Measurements from ENCODE around the gene SGK1.
"Not testable (repeated sequence)": the region's sequence is repeated elsewhere in the genome, so short reads cannot be mapped to it uniquely, and the experiment has no call there.

Gene SGK1

DNA sequence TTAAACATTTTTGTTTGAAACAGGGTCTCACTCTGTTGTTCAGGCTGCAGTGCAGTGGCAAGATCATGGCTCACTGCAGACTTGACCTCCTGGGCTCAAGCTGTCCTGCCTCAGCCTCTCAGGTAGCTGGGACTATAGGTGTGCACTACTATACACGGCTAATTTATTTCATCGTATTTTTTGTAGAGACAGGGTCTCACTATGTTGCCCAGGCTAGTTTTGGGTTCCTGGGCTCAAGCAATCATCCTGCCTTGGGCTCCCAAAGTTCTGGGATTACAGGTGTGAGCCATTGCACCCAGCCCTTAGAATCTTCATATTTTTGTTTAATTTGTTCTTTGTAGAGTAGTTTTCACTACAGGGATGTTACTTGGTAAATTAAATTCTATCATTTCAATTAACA lies 67.1 kb downstream of the SGK1 start:
- no peak for DNase-seq

DNA sequence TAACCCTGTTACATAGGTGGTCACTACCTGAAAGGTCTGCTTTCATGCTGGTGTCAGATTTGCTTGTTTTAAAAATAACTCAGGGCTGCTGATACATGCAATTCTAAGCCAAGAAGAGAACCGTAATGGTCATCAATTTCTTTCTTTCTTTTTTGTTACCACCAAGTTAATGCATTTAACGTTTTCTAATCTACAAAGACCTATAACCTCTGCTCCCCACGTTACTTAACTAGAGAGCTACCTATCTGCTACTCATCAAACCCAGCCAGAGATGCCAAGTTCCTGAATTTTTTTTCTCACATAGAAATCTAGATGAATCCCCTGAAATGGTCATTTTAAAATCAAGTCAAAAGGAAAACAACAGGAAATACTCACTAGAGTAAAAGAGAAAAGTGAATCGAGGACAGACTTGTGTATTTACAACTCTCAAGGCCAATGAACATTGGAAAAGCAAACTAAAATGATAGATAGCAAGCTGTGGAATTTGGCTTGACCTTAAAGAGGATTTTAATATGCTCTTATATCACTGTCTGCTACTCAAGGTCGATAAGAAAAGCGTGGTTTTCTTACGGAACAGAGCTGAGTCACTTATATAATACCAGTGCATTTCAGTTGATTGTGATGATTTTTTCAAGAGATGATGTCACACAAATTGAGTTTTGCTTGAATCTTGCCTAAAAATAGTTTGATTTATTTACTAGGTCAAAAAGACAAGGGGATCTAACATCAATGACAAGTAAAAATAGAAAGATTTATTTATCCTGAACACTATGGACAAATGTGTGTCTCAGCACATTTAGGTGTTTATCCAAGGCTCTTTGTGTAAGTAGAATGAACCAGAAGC lies 67.9 kb downstream of the SGK1 start:
- DNase-seq = peak in 2 of 4 experiments; percentile 33 to 43

DNA sequence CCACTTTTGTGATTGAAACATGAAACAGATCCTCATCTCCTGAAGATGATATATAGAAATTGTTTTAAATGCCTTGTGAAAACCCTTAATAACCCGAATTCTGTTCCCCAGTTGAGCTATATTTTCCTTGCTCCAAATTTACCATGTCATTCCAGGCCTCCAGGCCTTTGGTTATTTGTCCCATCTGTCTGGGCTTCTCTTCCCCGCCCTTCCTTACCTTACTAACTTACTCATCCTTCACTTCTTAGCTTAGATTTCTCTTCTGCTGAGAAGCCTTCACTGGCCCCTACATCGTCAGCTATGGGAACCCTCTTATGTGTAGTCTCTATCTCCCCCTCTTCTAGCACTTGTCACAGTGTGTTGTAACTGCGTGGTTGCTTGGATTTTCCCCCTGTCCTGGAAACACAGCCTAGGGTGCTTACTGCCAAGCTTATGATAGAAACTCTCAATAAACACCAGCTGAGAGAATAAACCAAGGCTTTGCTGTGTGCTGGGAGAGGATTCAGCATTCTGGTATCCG lies 68.6 kb downstream of the SGK1 start:
- DNase-seq = peak in 2 of 4 experiments; percentile 24 to 29

DNA sequence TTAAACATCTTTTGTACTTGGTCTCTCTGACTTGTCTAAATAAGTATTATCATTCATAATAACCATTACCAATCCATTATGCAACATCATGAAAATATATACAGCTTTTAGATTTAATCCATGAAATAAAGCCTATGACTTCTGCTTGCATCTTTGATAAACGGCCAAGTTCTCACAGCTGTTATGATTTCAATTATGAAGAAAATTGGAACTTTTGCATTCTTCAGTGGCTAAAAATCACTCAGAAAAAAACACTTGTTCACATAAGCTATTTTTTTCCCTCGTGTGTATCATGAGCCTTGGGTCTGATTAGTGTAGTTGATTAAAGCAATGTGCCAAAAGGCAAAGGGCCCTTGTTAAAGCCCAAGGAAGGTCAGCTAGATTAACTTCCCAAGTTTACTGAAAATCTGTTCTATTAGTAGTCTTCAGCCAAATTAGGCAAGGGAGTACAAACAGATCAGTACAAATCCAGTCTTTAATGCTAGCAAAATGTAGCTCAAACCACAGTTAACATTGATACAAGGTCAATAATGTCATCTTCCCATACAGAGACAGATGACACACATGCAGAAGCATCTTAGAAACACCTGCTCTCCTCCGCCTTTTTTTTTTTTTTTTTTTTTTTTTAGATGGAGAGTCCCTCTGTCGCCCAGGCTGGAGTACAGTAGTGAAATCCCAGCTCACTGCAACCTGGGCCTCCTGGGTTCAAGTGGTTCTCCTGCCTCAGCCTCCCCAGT lies 69.9 kb downstream of the SGK1 start:
- DNase-seq = no peak

DNA sequence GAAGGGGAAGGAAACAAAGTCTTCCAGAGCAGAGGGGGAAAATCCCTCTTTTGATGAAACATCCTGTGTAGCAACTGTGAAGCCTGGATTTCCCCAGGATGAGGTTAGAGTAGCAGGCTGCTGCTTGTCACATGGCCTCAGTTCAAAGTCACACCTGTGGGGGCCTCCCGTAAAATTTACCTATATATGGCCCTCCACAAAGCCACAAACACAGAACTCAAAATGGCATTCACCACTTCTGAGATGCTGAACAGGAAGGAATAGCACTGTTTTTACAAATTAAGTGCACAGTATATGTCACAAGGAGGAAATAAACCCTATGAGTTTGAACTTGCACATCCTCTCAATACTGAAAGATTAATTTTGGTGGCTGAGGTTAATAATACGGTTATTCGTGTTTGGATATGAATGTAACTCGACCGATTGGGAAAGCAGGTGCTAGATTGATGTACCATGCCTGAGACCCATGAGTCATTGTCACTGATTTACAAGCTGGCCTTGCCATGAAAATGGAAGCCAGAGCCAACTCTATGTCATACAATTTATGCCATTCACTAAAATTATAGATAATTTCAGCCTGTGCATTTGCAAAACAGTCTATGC lies 70.6 kb downstream of the SGK1 start:
- DNase-seq = peak; percentile 49 to 82 (median 73)

DNA sequence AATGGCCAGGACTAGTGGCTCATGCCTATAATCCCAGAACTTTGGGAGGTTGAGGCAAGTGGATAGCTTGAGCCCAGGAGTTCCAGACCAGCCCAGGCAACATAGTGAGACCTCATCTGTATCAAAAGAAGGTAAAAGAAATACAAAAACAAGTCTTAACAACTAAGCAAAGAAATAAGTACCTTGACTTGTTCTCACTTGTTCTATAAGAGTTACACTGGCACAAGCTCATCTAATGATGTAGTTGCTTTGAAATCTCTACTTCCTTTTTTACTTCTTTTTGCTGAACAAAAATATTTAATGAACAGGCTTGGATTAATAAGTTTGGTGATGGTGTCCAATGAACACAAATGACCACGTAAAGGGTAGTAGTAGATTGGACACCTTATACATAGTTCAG lies 72.2 kb downstream of the SGK1 start:
- DNase-seq = peak in 2 of 4 experiments; percentile 41 to 58

DNA sequence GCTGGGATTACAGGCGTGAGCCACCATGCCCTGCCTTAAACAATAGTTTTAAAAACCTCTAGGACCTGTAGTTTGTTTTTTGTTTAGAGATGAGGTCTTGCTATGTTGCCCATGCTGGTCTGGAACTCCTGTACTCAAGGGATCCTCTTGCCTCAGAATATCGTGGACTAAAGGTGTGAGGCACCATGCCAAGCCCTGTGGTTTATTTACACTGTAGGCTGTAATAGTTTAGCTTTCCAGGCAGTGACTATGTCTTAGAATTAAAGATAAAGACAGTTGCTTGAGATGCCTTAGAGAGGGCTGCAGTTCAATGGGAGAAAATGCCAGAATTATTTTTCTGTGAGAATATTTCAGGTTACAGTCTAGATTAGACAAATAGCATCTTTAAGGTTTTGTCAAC lies 72.9 kb downstream of the SGK1 start:
- no peak for DNase-seq

DNA sequence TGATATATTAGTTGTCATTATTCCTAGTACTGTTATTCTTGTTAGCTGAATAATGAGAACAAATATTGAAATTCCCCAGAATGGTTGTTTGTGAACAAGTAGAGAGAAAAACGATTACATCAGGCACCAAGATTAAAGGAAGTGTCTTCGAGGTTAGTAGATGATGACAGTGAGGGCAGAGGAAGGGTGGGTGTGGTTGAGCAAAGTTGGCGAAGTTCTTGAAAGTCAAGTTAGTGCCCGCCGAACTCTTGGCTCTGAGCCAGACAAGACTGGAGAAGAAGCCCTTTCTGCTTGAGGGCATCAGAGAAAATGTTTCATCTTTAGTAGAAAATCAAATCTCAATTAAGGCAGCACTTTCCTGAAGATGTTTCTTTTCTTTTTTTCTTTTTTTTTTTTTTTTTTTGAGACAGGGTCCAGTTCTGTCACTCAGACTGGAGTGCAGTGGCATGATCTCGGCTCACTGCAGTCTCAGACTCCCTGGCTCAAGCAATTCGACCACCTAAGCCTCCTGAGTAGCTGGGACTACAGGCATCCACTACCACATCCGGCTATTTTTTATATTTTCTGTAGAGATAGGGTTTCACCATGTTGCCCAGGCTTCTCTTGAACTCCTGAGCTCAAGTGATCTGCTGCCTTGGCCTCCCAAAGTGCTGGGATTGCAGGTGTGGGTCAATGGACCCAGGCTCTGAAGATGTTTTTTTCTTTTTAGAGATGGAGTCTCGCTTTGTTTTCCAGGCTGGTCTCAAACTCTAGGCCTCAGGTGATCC lies 77.1 kb downstream of the SGK1 start:
- peak; percentile 89 to 98 (median 95) for DNase-seq

DNA sequence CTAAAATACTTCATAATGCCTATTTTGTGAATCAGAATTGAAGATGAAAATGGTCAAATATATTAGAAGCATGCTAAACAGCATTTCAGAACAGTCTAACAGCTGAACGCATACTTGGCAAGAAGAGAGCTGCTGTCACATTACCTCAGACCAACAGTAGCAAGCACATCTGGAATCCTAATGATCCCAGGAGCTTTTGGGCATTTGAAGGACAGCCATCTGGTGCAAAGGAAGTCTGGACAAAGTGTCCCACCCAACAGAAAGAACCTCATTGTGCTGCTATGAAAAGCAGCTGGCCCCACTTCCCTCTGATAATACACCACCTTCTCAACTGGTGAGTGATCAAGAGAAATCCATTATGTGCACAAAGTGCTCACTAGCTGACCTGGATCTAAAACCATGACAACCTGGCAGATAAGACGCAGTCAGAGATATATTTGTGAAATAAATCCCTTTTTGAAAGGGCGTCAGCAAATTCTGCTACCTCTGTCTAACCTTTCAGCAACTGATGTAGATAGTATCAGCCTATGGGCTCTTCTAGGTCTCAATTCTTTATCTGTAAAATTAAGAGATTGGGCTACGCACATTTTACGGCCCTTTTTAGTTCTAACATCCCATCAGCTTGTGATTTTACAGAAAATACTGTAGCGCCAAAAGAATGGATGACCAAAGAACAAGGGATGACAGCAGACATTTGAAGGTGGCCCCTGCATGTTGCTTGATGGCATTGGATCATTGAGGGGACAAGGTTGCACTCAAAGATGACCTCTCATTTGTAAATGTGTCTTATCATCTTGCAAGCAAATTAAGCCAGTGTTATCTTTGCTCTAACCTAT lies 78.7 kb downstream of the SGK1 start:
- no peak for DNase-seq

DNA sequence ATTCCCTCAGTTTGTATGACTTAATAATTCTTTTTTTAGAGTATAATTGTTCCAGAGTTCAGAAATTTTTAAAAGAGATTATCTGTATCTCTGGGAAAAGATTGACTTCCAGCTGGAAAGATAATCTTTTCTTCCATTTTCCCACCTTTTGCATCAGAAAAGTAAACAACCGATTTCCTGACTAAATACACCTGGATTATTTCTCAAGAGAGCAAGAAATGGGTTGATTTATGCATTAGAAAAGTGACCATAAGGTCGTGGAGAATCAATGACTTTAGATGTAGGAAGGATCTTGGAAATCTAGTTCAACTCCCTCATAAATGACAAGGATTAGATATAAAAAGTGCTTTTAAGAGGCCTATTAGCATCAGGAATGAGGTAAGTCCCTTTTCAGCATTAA lies 79.9 kb downstream of the SGK1 start:
- no peak for DNase-seq

DNA sequence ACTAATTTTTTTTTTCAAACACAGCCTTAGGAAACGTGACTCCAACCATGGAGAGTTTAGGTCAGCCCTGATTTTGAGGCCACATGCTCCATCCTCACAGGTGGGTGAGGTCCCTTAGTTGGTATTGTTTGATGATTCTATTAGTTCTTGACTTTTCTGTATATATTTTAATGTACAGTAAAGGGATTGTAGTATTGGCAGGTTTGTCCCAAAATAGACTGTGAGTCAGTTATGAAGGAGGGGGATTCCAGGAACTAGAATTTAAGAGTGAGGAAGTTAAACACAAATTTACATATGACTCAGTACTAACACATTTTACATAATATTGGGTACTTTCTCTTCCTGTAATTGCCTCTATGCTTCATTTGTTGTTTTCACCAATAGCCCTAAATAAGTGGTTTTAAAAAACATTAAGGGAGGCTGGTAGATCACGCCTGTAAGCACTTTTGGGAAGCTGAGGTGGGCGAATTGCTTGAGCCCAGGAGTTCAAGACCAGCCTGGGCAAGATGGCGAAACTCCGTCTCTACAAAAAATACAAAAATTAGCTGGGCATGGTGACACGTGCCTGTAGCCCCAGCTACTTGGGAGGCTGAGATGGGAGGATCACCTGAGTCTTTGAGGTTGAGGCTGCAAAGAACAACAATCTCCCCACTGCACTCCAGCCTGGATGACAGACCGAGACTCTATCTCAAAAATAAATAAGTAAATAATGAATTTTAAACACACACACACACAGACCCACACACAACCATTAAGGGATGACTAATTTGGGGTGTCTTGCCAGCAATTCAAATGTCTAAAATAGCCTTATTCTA lies 81.8 kb downstream of the SGK1 start:
- DNase-seq = peak; percentile 47 to 92 (median 73)

DNA sequence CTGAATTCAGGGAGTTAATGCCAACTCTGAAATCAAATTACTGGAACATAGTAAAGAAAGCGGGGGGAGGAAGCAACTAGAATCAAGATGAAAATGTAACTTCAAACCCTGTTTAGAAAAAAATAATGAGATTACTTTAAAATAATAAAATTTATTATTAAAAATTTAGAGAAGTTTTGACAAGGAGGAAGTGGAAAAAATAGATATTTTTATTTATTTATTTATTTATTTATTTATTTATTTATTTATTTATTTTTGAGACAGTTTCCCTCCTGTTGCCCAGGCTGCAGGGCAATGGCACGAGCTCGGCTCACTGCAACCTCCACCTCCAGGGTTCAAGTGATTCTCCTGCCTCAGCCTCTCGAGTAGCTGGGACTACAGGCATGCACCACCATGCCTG lies 82.6 kb downstream of the SGK1 start:
- not testable (repeated sequence) for DNase-seq

DNA sequence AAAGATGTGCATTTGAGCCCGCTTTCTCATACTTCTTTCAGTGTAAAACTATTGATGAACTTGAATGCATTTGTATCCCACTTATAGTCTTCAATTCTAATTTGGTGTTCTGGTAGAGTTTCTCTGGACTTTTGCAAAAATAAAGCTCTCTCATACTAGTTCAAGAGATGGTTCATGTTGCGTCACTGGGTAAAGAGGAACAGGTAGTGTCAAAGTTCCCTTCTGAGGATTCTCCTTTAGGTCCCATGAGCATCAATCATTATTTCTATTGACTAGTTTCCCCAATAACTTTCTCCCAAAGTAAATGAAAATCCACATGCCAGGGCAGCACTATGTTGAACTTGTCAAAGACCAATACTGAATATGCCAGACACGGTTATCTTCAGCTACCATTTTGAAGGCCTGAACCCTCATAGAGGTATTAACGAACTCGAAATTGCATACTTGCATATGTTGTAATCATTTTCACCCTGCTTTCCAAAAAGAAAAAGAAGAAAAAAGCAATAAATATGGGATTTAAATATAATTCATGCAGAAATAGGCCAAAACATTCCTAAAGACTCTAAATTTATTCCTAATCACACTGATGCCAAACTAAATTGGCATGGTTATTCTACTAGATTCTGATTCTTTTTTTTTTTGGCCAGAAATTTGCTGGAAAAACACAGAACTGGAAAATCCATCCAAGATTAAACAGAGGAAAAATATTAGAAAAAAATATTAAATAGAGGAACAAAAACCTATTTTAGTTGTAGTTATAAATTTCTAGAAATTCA lies 84.5 kb downstream of the SGK1 start:
- DNase-seq = peak; percentile 27 to 74 (median 49)

DNA sequence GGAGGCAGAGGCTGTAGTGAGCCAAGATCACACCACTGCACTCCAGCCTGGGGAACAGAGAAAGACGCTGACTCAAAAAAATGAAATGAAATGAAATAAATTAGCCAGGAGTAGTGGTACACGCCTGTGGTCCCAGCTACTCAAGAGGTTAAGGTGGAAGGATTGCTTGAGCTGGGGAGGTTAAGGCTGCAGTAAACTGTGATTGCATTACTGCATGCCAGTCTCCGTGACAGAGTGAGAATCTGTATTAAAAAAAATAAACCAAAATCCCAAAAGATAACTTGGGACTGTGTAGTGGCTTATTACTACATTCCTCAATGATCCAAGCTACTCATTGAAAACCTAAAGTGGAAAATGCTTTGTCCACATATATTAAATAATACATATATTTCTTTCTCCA lies 87.0 kb downstream of the SGK1 start:
- no peak for DNase-seq

DNA sequence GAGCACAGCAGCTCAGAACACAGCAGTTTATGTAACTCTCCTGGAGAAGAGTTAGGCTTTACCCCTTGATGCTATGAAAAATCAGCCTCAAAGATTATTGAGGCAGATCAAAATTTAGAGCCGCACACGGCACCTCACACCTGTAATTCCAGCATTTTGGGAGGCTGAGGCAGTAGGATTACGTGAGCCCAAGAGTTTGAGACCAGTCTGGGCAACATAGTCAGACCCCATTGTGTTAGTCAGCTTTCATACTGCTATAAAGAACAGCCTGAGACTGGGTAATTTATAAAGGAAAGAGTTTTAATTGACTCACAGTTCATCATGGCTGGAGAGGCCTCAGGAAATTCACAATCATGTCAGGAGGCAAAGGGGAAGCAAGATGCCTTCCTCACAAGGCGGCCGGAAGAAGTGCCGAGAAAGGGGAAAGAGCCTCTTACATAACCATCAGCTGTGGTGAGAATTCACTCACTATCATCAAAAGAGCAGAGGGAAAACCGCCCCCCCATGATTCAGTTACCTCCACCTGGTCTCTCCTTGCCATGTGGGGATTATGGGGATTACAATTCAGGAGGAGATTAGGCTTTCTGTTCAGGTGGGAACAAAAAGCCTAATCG lies 87.7 kb downstream of the SGK1 start:
- DNase-seq = peak; percentile 86 to 94 (median 91)

DNA sequence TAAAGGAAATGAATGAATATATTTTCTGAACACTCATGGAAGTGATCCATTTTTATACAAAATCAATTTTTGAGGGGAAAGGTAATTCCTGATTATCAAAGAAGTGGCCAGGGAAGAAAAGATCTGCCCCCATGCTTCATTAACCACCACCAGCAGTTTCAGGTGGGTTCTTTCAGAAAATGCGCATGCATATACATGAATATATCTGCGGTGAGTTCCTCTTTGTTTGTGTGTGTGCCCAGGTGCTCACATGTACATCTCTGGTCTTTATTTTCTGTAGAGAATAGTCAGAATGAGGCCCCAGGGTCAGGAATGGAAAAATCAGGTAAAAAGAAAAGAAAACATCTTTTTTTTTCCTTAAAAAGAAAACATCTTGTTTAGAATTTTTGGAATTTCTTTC lies 88.4 kb downstream of the SGK1 start:
- DNase-seq = no peak

DNA sequence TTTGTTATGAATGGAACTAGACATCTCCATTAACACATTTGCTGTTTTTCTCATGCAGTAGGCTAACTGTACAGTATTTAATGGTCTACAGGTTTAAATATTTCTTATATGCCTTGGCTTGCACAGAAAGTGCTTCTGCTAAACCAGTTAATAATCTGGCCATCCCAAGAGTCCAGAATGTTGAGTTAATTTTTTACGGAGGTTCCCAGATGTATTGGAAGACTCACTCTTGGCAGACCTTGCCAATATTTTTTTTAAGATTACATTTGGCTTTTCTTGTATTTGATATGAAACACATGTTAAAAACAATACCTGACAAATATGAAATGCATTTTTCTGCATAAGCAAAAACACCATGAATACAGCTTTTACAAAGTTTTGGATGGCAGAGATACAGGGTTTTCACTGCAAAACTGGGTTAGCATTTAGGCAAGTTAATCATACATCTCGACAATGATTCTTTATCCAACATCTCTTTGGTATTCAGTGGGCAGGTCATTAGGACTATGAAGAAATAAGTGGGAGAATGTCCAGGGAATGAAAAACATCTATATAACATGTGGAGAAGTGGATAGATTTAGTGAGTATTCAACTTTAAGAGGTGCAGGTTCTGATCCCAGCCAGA lies 94.0 kb downstream of the SGK1 start:
- no peak for DNase-seq

DNA sequence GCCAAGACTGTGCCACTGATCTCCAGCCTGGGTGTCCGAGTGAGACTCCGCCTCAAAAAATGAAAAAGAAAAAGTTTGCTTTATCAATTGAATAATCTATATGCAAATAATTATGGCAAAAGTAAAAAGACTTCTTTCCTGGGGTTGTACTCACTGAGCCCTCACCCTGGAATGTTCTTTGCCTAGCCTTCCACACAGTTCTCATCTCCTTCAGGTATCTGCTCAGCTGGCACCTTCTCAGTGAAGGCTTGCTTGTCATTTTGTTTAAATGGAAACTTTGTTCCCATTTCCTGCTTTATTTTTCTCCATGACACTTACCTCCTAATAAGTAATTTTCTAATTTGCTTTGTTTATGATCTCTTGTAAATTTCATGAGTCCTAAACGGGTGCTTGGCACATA lies 96.7 kb downstream of the SGK1 start:
- DNase-seq = no peak

DNA sequence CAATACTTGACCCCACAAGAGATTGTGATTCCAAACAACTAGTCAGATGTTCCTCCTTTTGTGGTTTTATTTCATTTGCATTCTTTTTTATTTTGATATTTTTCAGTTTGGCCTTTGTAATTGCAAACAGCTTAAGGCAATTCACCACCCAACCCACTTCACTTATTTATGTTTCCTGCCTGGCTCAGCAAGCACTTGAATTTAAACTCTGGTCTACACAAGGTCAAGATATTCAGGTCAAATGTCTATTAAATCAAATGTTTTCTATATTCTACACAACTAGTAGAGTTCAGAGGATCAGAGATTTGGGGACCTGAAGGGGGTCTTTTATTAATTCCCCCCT lies 100.1 kb downstream of the SGK1 start:
- no peak for DNase-seq
